Neural cell (in vitro differentiated cells): ENCODE measurements around the gene KXD1.

Experiments used
- EP300 ChIP-seq: fragments of 450-650 bp; conservative IDR thresholded peaks from 2 replicates; pipeline ENCODE4 v1.6.1; 2014; ENCODE audit warnings: antibody characterized with exemption, mild to moderate bottlenecking, moderate library complexity; ENCODE audit not compliant: poor library complexity, severe bottlenecking
- EZH2 ChIP-seq: fragments of 200-600, 300-800 bp; shearing (Covaris generic), sonication (generic); IDR thresholded peaks from 2 replicates; pipeline ENCODE4 v1.6.1; 2014; ENCODE audit warnings: antibody characterized with exemption, low read length, borderline replicate concordance, mild to moderate bottlenecking; ENCODE audit not compliant: insufficient read depth, poor library complexity, severe bottlenecking
- TF ChIP-seq, protein P1 (sequence below): fragments of 450-650 bp; IDR thresholded peaks from 2 replicates; pipeline ENCODE4 v1.5.1; 2014; ENCODE audit warnings: antibody characterized with exemption, mild to moderate bottlenecking, moderate library complexity; ENCODE audit not compliant: poor library complexity, severe bottlenecking

DNA sequence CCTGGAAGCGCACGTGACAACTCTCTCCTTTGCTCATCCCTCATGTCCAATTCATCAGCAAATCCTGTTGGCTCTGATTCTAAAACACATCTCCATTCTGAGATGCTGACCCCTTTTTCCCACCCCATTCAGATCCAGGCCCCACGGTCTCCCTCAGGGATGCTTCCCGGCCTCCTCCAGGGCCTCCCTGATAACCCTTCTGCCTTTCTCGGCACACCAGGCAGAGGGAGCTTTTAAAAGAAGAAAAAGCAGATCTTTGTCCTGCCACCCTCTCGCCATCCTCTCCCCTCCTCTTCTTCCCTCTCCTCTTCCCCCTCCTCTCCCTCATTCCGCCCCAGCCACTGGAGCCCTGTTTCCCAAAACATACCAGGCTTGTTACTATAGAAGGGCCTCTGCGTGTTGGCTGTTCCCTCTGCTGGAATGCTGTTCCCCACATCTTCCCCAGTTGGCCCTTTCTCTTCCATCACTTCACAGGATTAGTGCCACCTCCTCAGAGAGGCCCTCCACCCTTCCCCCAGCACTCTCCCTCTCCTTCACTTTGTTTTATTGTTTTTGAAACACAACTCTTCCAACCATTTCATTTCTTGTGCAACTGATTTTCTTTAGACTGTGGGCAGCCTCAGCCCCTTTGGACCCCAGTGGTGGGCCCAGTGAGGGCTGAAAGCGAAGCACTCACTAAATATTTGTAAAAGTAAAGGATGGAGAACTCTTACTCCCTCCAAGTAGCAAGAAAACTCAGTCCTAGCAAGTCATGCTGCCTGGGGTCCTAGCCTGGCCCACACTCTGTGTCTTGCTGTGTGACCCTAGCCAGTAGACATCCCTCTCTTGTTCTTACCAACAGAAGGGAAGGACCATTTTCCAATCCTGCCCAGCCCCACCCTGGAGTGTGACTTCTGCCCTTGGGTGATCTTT is 51.4 kb downstream of the KXD1 start:
- no peak for TF ChIP-seq EP300
- TF ChIP-seq EZH2, result peak; percentile 53
- TF ChIP-seq, protein P1, sequence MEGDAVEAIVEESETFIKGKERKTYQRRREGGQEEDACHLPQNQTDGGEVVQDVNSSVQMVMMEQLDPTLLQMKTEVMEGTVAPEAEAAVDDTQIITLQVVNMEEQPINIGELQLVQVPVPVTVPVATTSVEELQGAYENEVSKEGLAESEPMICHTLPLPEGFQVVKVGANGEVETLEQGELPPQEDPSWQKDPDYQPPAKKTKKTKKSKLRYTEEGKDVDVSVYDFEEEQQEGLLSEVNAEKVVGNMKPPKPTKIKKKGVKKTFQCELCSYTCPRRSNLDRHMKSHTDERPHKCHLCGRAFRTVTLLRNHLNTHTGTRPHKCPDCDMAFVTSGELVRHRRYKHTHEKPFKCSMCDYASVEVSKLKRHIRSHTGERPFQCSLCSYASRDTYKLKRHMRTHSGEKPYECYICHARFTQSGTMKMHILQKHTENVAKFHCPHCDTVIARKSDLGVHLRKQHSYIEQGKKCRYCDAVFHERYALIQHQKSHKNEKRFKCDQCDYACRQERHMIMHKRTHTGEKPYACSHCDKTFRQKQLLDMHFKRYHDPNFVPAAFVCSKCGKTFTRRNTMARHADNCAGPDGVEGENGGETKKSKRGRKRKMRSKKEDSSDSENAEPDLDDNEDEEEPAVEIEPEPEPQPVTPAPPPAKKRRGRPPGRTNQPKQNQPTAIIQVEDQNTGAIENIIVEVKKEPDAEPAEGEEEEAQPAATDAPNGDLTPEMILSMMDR, result no peak
